Activated CD4-positive, alpha-beta T cell treated with anti-CD3 and anti-CD28 coated beads for 36 hours (primary cell): Measurements from ENCODE around the gene KIAA1191. TPM values are rescaled to one million over a fixed set of nuclear protein-coding genes. Genes with fewer than 3 reads are reported as not detected.
A peak's percentile ranks its signal among the peaks of the same experiment; 100 is the strongest.

ENCODE experiments used
- ATAC-seq: fragments of 200-7000 bp; cut with Tn5 transposase; one replicate; pipeline ENCODE4 v1.10.0; 2021; ENCODE audit warnings: mild to moderate bottlenecking, moderate library complexity
- CTCF ChIA-PET: fragments of 350-600 bp; sonication (Branson Sonifier 250); formaldehyde crosslinking; loops from one replicate; lab custom pipeline; 2021; ENCODE audit warnings: antibody characterized with exemption; lab: Charles Lee
- POLR2A ChIA-PET: fragments of 350-600 bp; sonication (Branson Sonifier 250); formaldehyde crosslinking; loops from one replicate; lab custom pipeline; 2021; ENCODE audit warnings: antibody characterized with exemption, inconsistent platforms; lab: Charles Lee
- DNase-seq: peaks from one replicate; pipeline ENCODE4 v3.0.0-alpha.2; 2020
- H3K27ac Mint-ChIP-seq: one replicate; pipeline ENCODE4 v1.8.0; 2021; ENCODE audit warnings: mixed read lengths
- H3K27me3 Mint-ChIP-seq: one replicate; pipeline ENCODE4 v1.8.0; 2021; ENCODE audit warnings: mixed read lengths
- H3K36me3 Mint-ChIP-seq: one replicate; pipeline ENCODE4 v1.8.0; 2021; ENCODE audit warnings: low read depth, mixed read lengths
- H3K4me1 Mint-ChIP-seq: one replicate; pipeline ENCODE4 v1.8.0; 2021; ENCODE audit warnings: mixed read lengths
- H3K4me3 Mint-ChIP-seq: one replicate; pipeline ENCODE4 v1.8.0; 2021; ENCODE audit warnings: mild to moderate bottlenecking, moderate library complexity, mixed read lengths
- H3K9me3 Mint-ChIP-seq: one replicate; pipeline ENCODE4 v1.8.0; 2021; ENCODE audit warnings: low read depth, mixed read lengths
- intact Hi-C, 2 experiments: fragments of 100-400 bp; cut with DNase I in 1 of 2; cut with micrococcal nuclease in 1 of 2; formaldehyde crosslinking; loops; one replicate each; pipeline versions ENCODE4 v1.14.2 to v1.15.1; 2022 to 2024; cut with DNase I, micrococcal nuclease
- total RNA-seq, 2 experiments: library from RNA; stranded (reverse); gene quantifications; one replicate each; pipeline ENCODE4 v1.2.3, GENCODE V29; 2021

Gene KIAA1191
- total RNA-seq, 2 experiments from 2014 or later: 42.2 to 52.6 TPM

DNA sequence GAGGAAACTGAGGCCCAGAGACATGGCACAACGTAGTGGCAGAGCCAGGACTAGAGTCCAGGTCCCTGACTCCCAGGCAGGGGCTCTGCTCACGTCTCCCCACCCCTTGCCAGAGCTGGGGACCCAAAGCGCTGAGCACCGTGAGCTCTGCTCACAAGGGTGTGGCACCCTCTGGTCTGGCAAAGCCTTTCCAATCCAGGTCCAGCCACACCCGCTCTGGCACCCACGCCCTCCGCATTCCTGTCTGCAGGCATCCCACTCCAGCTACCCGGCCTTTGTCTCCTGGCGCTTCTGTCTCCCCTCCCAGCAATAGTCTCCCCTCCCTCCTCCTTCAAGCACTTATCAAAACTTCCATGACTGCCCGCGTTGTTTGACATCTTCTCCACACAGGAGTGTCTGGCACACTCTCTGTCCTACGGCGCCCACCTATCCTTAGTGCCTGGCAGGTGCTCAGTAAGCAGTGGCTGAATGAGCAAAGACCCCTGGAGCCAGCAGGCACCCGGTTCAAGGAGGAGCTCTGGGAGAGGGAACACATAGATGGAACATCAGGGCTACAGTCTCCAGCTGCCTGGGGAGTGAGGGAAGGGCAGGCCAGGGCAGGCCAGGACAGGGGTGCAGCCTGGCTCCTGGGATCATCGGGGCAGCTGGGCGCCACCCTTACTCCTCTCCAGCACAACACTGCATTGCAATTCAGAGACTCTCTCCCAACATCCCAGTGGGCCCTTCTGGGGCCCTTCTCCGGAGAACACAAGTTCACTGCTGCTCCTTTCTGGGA lies 39.0 kb upstream of the KIAA1191 start:
- H3K36me3 Mint-ChIP-seq: peaks cover 9% of the 10 kb centered on the region

DNA sequence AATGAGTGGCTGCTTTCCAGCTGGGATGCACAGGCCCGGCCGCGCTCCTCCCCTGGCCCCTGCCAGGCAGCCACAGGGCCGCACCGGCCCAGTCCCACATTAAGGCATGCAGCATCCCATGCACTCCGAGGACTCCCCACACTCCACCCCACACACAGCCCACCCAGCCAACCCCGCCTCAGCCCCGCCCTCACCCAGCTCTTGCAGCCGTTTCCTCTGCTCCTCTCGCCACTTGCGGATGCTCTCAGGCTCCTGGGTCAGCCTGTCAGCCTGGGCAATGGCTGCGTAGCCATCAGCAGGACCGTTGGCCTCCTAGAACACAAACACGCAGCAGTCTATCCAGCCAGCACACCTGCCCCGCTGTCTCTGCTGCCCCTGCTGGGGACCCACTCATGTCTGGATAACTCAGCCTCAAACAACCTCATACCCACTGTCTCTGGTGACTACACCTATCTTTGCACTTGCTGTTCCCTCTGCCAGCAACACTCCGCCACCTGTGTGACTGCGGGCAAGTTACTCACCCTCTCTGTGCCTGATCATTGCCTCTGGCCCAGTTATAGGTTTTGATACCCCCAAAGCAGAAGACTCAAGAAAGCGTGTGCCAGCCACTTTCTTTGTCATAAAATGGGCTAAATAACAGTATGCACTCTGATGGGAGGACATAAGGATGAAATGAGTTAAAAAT lies 36.3 kb upstream of the KIAA1191 start:
- H3K27ac Mint-ChIP-seq: no peak overlapping the region
- H3K9me3 Mint-ChIP-seq: no peaks in the 10 kb centered on the region
- ChIA-PET POLR2A (no interaction called here), CTCF (no interaction called here)
- H3K4me3 Mint-ChIP-seq: no peak overlapping the region
- H3K36me3 Mint-ChIP-seq: peaks cover 10% of the 10 kb centered on the region
- no peak for ATAC-seq
- intact Hi-C loops: no loop called here
- no peak for DNase-seq
- no peaks in the 10 kb centered on the region for H3K27me3 Mint-ChIP-seq
- H3K4me1 Mint-ChIP-seq: no peaks in the 10 kb centered on the region

More for the DNA sequence above, 39.0 kb upstream of the KIAA1191 start:
- POLR2A ChIA-PET: no interaction called here
- Mint-ChIP-seq H3K4me3 (no peak overlapping the region), H3K27me3 (no peaks in the 10 kb centered on the region), H3K9me3 (no peaks in the 10 kb centered on the region), H3K4me1 (no peaks in the 10 kb centered on the region), H3K27ac (no peak overlapping the region)
- ATAC-seq: no peak
- DNase-seq: no peak
- intact Hi-C loops: no loop called here
- CTCF ChIA-PET: interaction anchor here (0.6 kb wide), 1 partner anchor 1306 kb away, joined by 3 read pairs; no protein-coding TSS in a partner anchor

DNA sequence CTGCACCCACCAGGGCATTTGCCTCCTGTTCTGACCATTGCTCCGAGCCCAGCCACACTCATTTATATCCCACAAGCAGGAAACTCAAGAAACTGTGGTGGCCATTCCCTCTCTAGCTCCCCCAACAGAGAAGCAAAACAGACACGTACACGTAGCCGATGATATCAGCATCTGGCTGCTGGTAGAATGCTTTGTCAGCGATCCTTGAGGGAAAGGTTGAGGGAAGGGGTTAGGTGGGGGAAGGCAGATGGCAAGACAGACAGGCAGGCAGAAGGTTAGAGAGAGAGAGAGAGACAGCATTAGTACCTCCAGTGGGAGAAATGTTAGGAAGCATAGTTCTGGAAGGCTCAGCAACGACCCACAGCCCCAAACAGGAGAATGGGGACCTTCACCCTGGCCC lies 34.8 kb upstream of the KIAA1191 start:
- ATAC-seq (no peak), DNase-seq (no peak)
- ChIA-PET CTCF (no interaction called here), POLR2A (no interaction called here)
- no peak overlapping the region for H3K27ac Mint-ChIP-seq
- peaks cover 7% of the 10 kb centered on the region for H3K36me3 Mint-ChIP-seq
- no peaks in the 10 kb centered on the region for H3K4me1 Mint-ChIP-seq
- H3K4me3 Mint-ChIP-seq: no peak overlapping the region
- no peaks in the 10 kb centered on the region for H3K9me3 Mint-ChIP-seq
- no peaks in the 10 kb centered on the region for H3K27me3 Mint-ChIP-seq
- intact Hi-C loops: no loop called here

DNA sequence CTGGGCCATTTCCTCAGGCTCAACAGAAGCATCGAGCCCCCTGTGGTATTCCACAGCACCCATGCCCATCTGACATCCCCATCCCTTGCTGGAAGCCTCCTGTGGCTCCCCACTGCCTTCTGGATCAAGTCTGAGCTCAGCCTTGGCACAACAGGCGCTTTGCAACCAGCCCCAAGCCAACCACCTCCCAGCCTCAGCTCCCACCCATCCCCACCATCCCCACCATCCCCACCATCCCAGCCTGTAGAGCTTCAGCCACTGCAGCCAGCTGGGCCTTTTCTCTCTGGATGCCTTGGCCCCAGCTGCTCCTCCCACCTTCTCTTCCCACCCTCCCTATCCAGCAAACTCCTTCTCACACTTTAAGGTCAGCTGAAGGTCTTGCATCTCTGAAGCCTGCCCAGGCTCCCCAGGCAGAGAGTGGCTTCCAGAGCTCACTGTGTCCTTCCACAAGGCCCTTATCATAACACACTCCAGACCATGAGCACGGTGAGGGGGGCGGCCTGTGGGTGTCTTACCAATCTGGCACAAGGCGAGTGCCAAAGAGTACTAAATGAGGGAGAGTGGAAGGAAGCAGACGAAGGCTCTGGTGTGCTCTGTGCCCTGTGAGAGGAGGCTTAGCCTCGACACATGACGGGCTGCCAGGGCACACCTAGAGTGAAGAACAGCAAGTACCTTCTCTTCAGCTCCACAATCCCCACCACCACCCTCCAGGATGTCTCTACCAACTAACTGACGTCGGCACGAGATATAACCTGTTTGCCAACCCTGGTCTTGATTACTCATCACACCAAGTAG lies 33.5 kb upstream of the KIAA1191 start:
- no peak overlapping the region for H3K4me3 Mint-ChIP-seq
- peaks cover 13% of the 10 kb centered on the region for H3K36me3 Mint-ChIP-seq
- POLR2A ChIA-PET: no interaction called here
- H3K9me3 Mint-ChIP-seq: no peaks in the 10 kb centered on the region
- H3K27me3 Mint-ChIP-seq: no peaks in the 10 kb centered on the region
- CTCF ChIA-PET: interaction anchor here (0.8 to 1.2 kb wide), 3 partner anchors 16 to 184 kb away, joined by 3 to 4 read pairs (median 3); partner anchors contain the start of gene CLTB
- no peaks in the 10 kb centered on the region for H3K4me1 Mint-ChIP-seq
- ATAC-seq (no peak), DNase-seq (no peak)
- H3K27ac Mint-ChIP-seq: no peak overlapping the region
- intact Hi-C loops: no loop called here

DNA sequence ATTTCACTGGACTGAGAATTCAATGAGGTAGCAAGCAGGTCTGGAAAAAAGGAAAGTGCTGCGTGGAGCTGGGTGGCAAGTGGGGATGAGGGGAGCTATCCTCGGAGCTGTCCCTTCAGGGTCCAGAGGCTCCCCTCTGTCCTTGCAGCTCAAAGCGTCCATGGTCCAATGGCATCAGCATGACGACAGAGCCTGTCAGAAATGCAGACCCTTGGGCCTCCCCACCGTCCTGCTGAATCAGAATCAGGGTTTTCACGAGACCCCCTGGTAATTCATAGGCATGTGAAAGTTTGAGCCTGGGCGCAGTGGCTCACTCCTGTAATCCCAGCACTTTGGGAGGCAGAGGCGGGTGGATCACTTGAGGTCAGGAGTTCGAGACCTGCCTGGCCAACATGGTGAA lies 32.5 kb upstream of the KIAA1191 start:
- H3K27ac Mint-ChIP-seq: no peak overlapping the region
- no peaks in the 10 kb centered on the region for H3K27me3 Mint-ChIP-seq
- peaks cover 4% of the 10 kb centered on the region for H3K4me1 Mint-ChIP-seq
- ATAC-seq (no peak), DNase-seq (no peak)
- no peak overlapping the region for H3K4me3 Mint-ChIP-seq
- ChIA-PET POLR2A (no interaction called here), CTCF (interaction anchor here (0.6 to 1.2 kb wide), 4 partner anchors 15 to 660 kb away, joined by 3 read pairs; partner anchors contain the start of gene FAF2)
- H3K9me3 Mint-ChIP-seq: no peaks in the 10 kb centered on the region
- intact Hi-C loops: no loop called here
- peaks cover 18% of the 10 kb centered on the region for H3K36me3 Mint-ChIP-seq

DNA sequence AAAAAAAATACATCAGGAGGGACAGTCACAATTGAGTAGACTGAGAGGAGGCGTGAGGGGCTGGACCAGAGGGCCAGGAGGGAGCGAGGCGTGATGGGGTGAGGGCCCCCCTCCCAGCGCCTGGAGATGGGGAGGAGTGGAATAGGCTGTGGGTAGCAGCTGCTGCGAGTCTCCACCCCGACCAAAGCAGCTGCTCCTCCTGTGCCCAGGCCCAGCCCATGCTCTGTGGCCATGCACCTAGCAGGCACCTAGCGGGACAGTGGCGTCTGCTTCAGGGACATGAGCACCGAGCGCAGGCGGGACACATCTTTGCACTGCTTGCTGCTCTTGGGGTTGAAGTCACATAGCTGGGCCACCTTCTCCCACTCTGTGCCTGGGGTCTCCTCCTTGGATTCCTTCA lies 31.0 kb upstream of the KIAA1191 start:
- H3K27ac Mint-ChIP-seq: no peak overlapping the region
- POLR2A ChIA-PET: interaction anchor here (0.6 kb wide), 1 partner anchor 741 kb away, joined by 3 read pairs; the partner anchor contains the start of gene NSD1
- ATAC-seq: no peak

DNA sequence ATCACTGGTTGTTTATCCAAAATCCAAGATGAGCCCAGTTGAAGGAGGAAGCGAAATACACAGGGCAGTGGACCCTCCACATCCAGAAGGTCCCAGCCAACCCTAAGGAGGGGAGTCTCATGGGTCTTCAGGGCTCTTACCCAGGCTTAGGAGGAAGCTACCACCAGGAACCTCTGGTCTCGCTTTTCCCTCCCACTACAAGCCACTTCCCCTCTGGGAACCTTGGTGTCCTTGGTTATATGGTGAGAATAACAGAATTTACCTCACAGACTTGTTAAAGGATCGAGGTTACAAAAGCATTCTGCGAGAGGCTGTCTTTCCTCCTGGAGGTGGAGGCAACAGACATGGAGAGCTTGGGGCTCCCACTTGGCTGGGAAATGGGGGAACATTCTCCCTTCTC lies 30.4 kb upstream of the KIAA1191 start:
- POLR2A ChIA-PET: no interaction called here
- intact Hi-C loops: no loop called here
- CTCF ChIA-PET: no interaction called here
- no peak overlapping the region for H3K4me3 Mint-ChIP-seq
- peaks cover 28% of the 10 kb centered on the region for H3K36me3 Mint-ChIP-seq
- DNase-seq (no peak), ATAC-seq (no peak)
- no peaks in the 10 kb centered on the region for H3K9me3 Mint-ChIP-seq
- peaks cover 7% of the 10 kb centered on the region for H3K4me1 Mint-ChIP-seq
- no peak overlapping the region for H3K27ac Mint-ChIP-seq
- no peaks in the 10 kb centered on the region for H3K27me3 Mint-ChIP-seq

More for the DNA sequence above, 31.0 kb upstream of the KIAA1191 start:
- CTCF ChIA-PET: no interaction called here
- peaks cover 23% of the 10 kb centered on the region for H3K36me3 Mint-ChIP-seq
- intact Hi-C loops: no loop called here
- no peaks in the 10 kb centered on the region for H3K27me3 Mint-ChIP-seq
- peaks cover 4% of the 10 kb centered on the region for H3K4me1 Mint-ChIP-seq
- DNase-seq: no peak
- no peaks in the 10 kb centered on the region for H3K9me3 Mint-ChIP-seq
- H3K4me3 Mint-ChIP-seq: no peak overlapping the region

DNA sequence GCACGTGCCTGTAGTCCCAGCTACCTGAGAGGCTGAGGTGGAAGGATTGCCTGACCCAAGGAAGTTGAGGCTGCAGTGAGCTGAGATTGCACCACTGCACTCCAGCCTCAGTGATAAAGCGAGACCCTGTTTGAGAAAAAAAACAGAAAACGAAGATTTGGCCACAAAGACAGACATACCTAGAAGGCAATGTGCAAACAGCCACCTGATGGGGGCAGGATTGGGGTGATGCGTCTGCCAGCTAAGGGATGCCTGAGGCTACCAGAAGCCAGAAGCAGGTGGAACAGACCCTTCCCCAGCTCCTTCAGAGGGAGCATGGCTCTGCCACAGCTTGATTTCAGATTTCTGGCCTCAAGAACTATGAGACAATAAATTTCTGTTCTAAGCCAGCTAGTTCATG lies 29.9 kb upstream of the KIAA1191 start:
- POLR2A ChIA-PET: no interaction called here
- H3K36me3 Mint-ChIP-seq: peaks cover 33% of the 10 kb centered on the region
- no peak overlapping the region for H3K27ac Mint-ChIP-seq
- DNase-seq: no peak
- no peak overlapping the region for H3K4me3 Mint-ChIP-seq
- no peaks in the 10 kb centered on the region for H3K9me3 Mint-ChIP-seq
- no peaks in the 10 kb centered on the region for H3K27me3 Mint-ChIP-seq
- H3K4me1 Mint-ChIP-seq: peaks cover 13% of the 10 kb centered on the region
- intact Hi-C loops: no loop called here
- CTCF ChIA-PET: interaction anchor here (0.6 kb wide), 1 partner anchor 227 kb away, joined by 3 read pairs; no protein-coding TSS in a partner anchor
- no peak for ATAC-seq

DNA sequence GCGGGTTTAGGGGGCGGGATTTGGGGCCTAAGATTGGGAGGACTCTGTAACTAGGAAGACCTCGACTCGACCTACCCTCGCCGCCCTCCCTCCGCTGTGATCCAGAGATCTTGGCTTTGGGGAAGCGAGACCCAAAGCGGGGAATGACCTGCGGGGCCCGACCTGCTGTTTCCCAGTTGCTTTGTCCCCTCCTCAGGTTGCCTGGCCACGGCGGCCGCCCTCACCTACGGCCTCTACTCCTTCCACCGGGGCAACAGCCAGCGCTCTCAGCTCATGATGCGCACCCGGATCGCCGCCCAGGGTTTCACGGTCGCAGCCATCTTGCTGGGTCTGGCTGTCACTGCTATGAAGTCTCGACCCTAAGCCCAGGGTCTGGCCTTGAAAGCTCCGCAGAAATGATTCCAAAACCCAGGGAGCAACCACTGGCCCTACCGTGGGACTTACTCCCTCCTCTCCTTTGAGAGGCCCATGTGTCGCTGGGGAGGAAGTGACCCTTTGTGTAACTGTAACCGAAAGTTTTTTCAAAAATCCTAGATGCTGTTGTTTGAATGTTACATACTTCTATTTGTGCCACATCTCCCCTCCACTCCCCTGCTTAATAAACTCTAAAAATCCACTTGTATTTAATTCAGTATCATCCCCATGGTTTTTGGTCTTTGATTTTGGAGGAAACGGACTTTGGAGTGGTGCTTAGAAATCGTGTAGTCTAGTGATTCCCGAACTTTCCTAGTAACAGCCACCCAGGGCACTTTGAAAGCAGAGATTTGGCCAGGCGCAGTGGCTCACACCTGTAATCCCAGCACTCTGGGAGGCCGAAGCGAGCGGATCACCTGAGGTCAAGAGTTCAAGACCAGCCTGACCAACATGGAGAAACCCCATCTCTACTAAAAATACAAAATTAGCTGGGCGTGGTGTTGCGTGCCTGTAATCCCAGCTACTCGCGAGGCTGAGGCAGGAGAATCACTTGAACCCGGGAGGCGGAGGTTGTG lies 27.9 kb upstream of the KIAA1191 start:
- Mint-ChIP-seq H3K9me3 (no peaks in the 10 kb centered on the region), H3K36me3 (peaks cover 50% of the 10 kb centered on the region), H3K4me3 (peak overlapping the region; percentile 95), H3K4me1 (peaks cover 31% of the 10 kb centered on the region), H3K27me3 (no peaks in the 10 kb centered on the region), H3K27ac (peak overlapping the region; percentile 100)
- ChIA-PET CTCF (interaction anchor here (0.7 kb wide), 1 partner anchor 29 kb away, joined by 4 read pairs; no protein-coding TSS in a partner anchor), POLR2A (interaction anchor here (0.7 to 1.7 kb wide), 4 partner anchors 25 to 148 kb away, joined by 3 to 5 read pairs (median 4); partner anchors contain the start of genes KIAA1191 and RNF44)
- intact Hi-C loops: loop anchor here (1.0 to 2.0 kb wide), 10 partner anchors 27 to 1037 kb away; partner anchors contain the start of genes FAF2 (in 2 of the 2), KIAA1191 (in 2 of the 2), CLTB (in 1 of the 2) and GRK6 (in 1 of the 2)
- DNase-seq (no peak), ATAC-seq (peak; percentile 43)
